Stomach smooth muscle (tissue), 2 donors: ENCODE data around the gene ACAP3.

Experiments
- H3K27ac ChIP-seq: one replicate; pipeline ENCODE4 v1.7.0; 2013; ENCODE audit warnings: mild to moderate bottlenecking, low read length, inconsistent platforms
- H3K27me3 ChIP-seq, 2 donors: one replicate each; pipeline ENCODE4 v1.7.0; 2013; ENCODE audit warnings: low read length in 2 of 2; ENCODE audit not compliant: insufficient read depth in 2 of 2, control insufficient read depth in 1 of 2
- H3K36me3 ChIP-seq, 2 donors: one replicate each; pipeline ENCODE4 v1.7.0; 2013; ENCODE audit warnings: low read length in 2 of 2; ENCODE audit not compliant: control insufficient read depth in 2 of 2, insufficient read depth in 2 of 2
- H3K4me1 ChIP-seq: one replicate; pipeline ENCODE4 v1.7.0; 2013; ENCODE audit warnings: low read length; ENCODE audit not compliant: control insufficient read depth, insufficient read depth
- H3K4me3 ChIP-seq, 2 donors: one replicate each; pipeline ENCODE4 v1.7.0; 2013; ENCODE audit warnings: low read length in 2 of 2
- H3K9ac ChIP-seq, 2 donors: one replicate each; pipeline ENCODE4 v1.7.0; 2013; ENCODE audit warnings: low read length in 2 of 2, mild to moderate bottlenecking in 1 of 2
- H3K9me3 ChIP-seq, 2 donors: one replicate each; pipeline ENCODE4 v1.7.0; 2013; ENCODE audit warnings: low read length in 2 of 2; ENCODE audit not compliant: control insufficient read depth in 2 of 2
- donor health status: healthy.
- donor health status: Pancreatic carcinoma.

The ACAP3 gene

GRCh38 chr1:1304331-1305299, 3.1 kb downstream of the ACAP3 start:
- H3K36me3 ChIP-seq, result no peaks in the 10 kb centered on the region

GRCh38 chr1:1303736-1304135, 4.0 kb downstream of the ACAP3 start:
- H3K9ac ChIP-seq, result no peak overlapping the region

More at GRCh38 chr1:1304331-1305299, 3.1 kb downstream of the ACAP3 start:
- Histone ChIP-seq H3K9me3 (no peaks in the 10 kb centered on the region), H3K4me1 (peaks cover 51% of the 10 kb centered on the region), H3K27me3 (no peaks in the 10 kb centered on the region), H3K4me3 (peak overlapping the region; percentile 74 to 83), H3K27ac (peak overlapping the region; percentile 71), H3K9ac (peak overlapping the region; percentile 71 to 76)

GRCh38 chr1:1302951-1303509, 4.7 kb downstream of the ACAP3 start:
- Histone ChIP-seq H3K36me3 (no peaks in the 10 kb centered on the region), H3K4me3 (no peak overlapping the region), H3K27ac (no peak overlapping the region), H3K27me3 (no peaks in the 10 kb centered on the region), H3K9me3 (no peaks in the 10 kb centered on the region), H3K9ac (no peak overlapping the region), H3K4me1 (peaks cover 45% of the 10 kb centered on the region)

More at GRCh38 chr1:1303736-1304135, 4.0 kb downstream of the ACAP3 start:
- H3K4me3 ChIP-seq, result peak overlapping the region; percentile 74 to 83
- no peak overlapping the region for H3K27ac ChIP-seq
- H3K36me3 ChIP-seq, result no peaks in the 10 kb centered on the region
- no peaks in the 10 kb centered on the region for H3K9me3 ChIP-seq
- H3K27me3 ChIP-seq, result no peaks in the 10 kb centered on the region
- H3K4me1 ChIP-seq, result peaks cover 44% of the 10 kb centered on the region

- Histone ChIP-seq H3K9ac (no peak overlapping the region), H3K27ac (no peak overlapping the region), H3K36me3 (no peaks in the 10 kb centered on the region), H3K4me3 (no peak overlapping the region), H3K4me1 (peaks cover 41% of the 10 kb centered on the region), H3K27me3 (no peaks in the 10 kb centered on the region), H3K9me3 (no peaks in the 10 kb centered on the region)
Measured at GRCh38 chr1:1302006-1302430, 5.7 kb downstream of the ACAP3 start.

- Histone ChIP-seq H3K27me3 (no peaks in the 10 kb centered on the region), H3K4me1 (peaks cover 24% of the 10 kb centered on the region), H3K27ac (no peak overlapping the region), H3K4me3 (no peak overlapping the region), H3K9ac (no peak overlapping the region), H3K36me3 (peaks cover 5% of the 10 kb centered on the region in 2 donors), H3K9me3 (no peaks in the 10 kb centered on the region)
Measured at GRCh38 chr1:1300352-1300739, 7.4 kb downstream of the ACAP3 start.

- no peak overlapping the region for H3K4me3 ChIP-seq
- H3K9ac ChIP-seq, result no peak overlapping the region
- H3K36me3 ChIP-seq, result peaks cover 6 to 7% of the 10 kb centered on the region in 2 donors
- peaks cover 19% of the 10 kb centered on the region for H3K4me1 ChIP-seq
- no peak overlapping the region for H3K27ac ChIP-seq
- no peaks in the 10 kb centered on the region for H3K27me3 ChIP-seq
- no peaks in the 10 kb centered on the region for H3K9me3 ChIP-seq
Measured at GRCh38 chr1:1299686-1300351, 7.9 kb downstream of the ACAP3 start.

GRCh38 chr1:1298861-1299685, 8.7 kb downstream of the ACAP3 start:
- H3K4me1 ChIP-seq, result peaks cover 12% of the 10 kb centered on the region
- no peaks in the 10 kb centered on the region for H3K27me3 ChIP-seq
- H3K4me3 ChIP-seq, result no peak overlapping the region
- H3K9ac ChIP-seq, result no peak overlapping the region
- no peaks in the 10 kb centered on the region for H3K9me3 ChIP-seq
- H3K27ac ChIP-seq, result no peak overlapping the region
- peaks cover 6 to 7% of the 10 kb centered on the region in 2 donors for H3K36me3 ChIP-seq

GRCh38 chr1:1297802-1298424, 9.8 kb downstream of the ACAP3 start:
- peaks cover 3% of the 10 kb centered on the region for H3K4me1 ChIP-seq
- no peaks in the 10 kb centered on the region for H3K27me3 ChIP-seq
- H3K4me3 ChIP-seq, result no peak overlapping the region
- H3K9ac ChIP-seq, result no peak overlapping the region
- no peak overlapping the region for H3K27ac ChIP-seq
- no peaks in the 10 kb centered on the region for H3K9me3 ChIP-seq
- peaks cover 6 to 7% of the 10 kb centered on the region in 2 donors for H3K36me3 ChIP-seq

- peaks cover 10% of the 10 kb centered on the region for H3K4me1 ChIP-seq
- no peaks in the 10 kb centered on the region for H3K27me3 ChIP-seq
- H3K9me3 ChIP-seq, result no peaks in the 10 kb centered on the region
- H3K27ac ChIP-seq, result no peak overlapping the region
- H3K36me3 ChIP-seq, result peaks cover 6 to 7% of the 10 kb centered on the region in 2 donors
- no peak overlapping the region for H3K9ac ChIP-seq
- no peak overlapping the region for H3K4me3 ChIP-seq
Measured at GRCh38 chr1:1296070-1297061, 11.4 kb downstream of the ACAP3 start.
